HG03045 (cell line): ENCODE results near the gene TMEM9.

Experiments used
- ATAC-seq: cut with Tn5 transposase; IDR thresholded peaks from one replicate; pipeline ENCODE4 v1.9.1; 2021; ENCODE audit warnings: mild to moderate bottlenecking, moderate library complexity; ENCODE audit not compliant: unreplicated experiment

Gene TMEM9

DNA sequence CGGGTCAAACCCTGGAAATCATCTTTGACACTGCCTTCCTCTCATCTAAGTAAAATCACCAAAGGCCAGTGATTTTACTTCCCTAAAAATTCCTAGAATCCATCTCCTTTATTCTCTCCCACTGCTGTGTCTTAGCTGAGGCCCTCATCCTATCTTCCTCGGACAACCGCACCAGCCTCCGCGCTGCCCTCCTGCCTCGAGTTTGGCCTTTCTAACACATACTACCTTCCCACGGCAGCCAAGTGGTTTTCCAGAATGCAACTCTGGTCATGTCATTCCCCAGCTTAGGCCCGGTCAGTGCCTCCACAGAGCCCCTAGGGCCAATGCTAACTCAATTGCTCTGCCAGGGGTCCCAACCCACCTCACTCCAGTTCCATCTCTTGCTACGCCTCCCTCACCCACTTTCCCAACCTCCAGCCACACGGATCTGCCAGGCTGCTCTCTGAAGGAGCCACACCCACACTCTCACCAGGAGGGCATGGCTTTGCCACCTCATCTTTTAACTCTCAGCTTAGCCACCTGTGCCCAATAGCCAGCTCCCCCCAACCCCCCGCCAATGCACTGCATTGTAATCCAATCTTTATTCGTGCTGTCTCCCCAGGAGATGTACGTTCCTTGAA lies 6.8 kb downstream of the TMEM9 start:
- no peak for ATAC-seq

DNA sequence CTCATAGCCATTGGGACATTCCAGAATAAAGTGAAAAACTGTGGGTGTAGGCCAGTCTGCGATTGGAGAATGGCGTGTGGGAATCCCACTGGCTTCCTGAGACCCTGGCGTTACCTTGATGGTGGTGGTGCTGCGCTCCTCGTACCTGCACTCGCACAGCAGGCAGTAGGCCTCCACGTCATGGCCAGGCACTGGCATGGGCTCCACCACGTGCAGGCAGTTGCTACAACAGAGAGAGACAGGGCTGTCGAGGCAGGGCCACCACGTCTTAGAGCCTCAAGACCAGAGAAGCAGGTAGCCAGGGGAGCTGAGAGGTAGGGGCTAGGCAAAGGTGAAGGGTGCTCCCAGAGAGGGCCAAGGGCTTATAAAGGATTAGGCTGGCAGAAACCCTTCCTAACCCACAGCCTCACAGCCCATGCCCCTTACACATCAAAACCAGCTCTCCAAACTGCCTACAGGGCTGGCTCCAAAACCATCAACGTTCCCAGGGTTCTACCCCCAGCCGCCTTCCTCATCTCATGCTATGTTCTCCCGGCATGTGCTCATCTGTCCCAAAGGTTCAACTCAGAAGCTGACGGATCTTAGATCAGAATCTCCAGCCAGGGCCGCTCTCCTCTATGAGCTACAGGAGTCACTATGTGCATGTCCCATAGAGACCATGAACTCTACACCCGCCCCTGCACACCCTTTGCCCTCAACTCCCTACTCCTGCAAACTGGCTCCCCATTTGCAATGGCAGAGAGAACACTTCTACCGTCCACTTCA lies 7.5 kb downstream of the TMEM9 start:
- no peak for ATAC-seq

DNA sequence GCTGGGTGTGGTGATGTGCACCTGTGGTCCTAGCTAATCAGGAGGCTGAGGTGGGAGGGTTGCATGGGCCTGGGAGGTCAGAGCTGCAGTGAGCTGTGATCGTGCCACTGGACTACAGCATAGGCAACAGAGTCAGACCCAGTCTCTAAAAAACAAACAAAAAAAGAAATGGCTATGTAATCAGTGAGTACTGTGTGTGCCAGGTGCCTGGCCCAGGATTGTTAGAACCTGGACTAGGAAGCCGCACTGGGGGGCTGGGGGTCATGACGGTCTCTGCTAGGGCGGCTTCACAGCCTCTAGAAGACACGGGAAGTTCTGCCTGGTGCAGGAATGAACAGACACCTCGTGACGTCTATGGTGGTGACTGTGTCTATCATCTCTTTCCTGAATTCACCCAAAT lies 8.5 kb downstream of the TMEM9 start:
- ATAC-seq = no peak

DNA sequence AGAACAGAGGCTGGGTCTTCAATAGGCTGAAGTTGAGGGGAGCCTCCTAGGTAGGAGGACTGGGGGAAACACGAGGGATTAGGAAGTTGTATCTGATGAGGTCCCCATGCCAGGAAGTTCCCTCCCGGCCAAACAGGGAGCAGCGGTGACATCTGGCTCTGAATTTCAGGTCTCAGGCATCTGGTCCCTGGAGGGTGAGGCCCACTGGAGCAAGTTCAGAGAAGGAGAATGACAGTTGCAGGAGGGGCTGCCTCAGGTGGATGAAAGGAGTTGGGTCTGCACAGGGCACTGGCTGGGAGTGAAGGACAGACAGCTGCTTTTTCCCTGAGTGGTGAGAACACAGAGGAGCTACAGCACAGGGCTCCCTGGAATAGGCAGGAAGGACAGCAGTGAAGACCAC lies 9.1 kb downstream of the TMEM9 start:
- no peak for ATAC-seq

DNA sequence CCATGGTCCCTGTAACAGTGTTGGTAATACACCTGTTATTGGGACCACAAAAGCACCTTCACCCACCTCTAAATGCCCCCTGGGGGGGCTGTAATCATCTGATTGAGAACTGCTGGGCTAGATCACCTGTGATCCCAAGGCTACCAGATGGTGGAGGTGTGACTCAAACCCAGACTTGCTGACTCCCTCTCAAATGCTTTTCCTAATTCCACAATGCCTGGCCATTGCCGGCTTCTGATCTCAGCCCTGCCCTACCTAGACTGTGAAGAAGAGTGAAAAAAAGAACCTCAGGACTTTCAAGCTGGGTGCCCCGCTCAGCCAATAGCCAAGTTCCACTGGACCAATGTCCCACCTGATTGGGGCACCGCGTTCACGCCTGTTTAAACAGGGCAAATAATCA lies 9.6 kb downstream of the TMEM9 start:
- ATAC-seq = no peak

DNA sequence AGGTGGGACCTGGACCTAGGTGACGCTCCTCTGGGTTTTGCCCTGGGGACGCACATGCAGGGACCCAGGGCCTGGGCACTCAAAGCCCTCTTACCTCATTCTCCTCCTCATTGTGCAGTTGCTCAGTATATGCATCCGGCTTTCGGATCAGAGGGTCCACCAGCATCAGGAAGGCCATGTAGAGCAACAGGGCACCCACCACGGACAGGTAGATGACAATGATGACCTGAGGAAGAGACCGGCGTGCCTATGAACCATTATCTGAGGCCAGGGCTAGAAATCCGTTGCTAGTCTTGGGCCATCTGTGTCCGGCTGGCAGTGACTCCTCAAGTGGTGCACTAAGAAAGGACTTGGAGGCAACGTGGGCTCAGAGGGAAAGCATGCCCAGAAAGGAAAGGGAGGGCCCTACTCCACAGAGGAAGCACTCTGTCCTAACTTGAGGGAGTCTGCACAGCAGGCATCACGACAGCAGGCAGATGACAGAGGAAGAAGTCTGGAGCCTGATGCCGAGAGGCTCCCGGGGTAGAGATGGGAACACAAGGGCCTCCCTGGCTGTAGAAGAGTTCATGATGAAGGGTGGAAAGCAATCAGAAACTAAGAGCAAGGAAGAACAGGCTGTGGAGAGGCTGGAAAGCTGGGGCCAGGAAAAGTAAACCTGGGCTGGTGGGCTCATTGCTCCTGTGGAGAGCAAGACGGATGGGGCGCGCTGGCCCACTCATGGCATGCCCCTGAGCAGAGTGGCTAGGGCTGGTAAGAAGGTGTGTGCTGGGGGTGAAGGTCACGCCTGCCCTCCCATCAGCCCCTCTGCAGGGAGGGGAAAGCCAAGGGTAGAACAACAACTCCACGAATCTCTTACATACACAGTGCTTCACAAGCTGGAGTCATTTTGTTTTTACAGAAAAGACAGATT lies 10.3 kb downstream of the TMEM9 start:
- ATAC-seq = no peak

DNA sequence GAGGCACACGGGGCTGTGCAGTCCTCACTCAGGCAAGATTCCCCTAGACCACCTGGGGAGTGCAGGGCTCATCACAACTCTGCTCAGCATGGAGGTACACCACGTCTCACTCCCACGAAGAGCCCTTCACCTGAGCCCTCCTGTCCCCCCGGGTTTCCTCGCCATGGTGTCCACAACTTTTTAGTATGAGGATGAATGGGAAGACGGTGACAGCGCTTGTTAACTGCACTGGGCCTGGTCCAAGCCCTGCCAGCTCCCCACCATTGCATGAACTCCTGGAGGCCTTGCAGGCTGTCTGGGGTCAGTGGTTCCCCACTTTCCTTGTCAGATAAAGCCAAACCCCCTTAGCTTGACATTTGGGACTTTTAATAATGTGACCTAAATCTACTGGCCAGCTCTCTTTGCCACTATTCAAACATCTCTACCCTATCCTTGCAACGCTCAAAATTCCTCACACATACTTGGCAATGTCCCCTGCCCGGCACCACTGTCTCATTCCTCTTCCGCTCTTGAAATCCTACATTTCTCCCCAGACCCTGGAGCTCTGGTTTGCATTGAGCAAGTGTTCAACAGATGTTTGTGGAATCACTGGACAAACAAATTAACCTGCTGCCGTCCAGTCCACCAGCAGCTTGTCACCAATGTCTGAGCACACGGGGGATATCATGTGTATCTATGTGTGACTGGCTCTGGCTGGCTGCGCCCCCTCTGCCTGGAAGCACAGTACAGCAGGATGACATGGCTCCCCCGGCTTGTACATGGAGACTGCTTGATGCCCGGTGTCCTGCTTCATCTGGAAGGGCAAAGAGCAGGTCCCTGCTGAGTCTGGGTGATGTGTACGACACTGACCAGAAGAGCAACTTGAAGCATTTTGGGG lies 11.2 kb downstream of the TMEM9 start:
- no peak for ATAC-seq

DNA sequence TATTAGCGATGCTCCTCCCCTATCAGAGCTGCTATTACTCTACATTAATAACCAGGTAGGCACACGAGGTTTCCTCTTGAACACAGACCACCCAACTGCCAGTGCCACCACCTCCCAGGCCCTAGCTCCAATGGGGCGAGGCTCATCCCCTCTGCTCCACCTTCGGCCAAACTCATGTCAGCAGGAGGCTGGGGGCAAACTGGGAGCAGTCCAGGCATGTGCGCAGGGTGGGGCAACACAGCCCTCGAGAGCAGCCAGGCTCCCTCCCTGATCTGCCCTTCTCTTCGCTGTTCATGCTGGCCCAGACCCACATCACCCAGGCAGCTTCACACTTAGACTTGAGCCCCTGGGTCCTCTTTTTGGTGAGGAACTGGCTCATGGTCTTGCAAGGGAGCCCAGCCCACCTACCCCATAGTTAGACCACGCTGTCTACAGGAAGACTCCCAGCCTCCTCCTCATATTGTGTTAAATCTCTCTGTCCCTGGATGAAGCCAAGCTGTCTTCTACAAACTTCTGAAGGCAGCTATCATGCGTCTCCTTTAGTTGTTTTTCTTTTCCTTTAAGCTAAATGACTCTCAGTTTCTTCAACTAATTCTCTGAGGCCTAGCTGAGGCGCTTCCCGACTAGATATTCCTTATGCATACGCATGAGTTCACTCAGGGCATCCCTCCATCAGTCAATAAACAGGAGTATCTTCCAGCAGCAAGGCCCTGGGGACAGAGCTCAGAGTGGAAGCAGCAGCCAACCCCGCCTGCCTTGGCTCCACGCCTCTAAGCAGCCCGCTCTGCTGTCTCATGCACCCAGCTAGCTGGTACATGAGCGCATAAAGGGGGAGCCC lies 12.0 kb downstream of the TMEM9 start:
- ATAC-seq = no peak

DNA sequence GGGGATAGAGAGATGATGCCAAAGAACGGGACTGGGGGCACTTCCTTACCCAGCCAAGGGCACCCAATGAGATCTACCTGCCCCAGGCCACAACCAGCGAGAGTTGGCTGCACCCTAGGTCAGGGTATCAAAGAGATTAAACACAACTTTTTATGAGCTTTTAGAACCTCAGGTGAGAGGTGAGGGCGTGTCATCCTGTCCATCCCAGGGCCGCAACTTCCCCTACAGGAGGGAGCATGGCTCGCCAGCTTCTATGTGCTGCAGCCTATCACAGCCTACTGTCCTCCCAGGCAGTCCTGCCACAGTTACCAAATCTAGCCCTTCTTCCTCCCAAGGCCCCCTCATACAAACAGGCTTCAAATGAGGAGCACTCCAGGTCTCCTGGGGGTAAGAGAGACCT lies 12.9 kb downstream of the TMEM9 start:
- no peak for ATAC-seq

DNA sequence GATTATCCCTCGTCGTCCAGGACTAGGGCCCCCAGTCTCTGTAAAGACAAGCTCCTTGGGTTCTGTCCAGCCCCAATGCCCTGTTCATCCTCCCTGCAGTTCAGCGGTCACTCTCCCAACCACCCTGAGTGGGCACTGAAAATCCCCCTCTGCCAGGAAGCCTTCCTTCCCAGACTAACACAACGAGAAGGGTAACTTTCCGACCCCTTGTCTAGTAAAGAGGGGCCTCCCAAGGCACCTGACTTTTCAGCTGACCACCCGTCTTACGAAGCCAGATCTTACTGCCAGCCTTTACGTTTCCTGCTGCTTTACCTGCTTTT lies 13.4 kb downstream of the TMEM9 start:
- no peak for ATAC-seq

DNA sequence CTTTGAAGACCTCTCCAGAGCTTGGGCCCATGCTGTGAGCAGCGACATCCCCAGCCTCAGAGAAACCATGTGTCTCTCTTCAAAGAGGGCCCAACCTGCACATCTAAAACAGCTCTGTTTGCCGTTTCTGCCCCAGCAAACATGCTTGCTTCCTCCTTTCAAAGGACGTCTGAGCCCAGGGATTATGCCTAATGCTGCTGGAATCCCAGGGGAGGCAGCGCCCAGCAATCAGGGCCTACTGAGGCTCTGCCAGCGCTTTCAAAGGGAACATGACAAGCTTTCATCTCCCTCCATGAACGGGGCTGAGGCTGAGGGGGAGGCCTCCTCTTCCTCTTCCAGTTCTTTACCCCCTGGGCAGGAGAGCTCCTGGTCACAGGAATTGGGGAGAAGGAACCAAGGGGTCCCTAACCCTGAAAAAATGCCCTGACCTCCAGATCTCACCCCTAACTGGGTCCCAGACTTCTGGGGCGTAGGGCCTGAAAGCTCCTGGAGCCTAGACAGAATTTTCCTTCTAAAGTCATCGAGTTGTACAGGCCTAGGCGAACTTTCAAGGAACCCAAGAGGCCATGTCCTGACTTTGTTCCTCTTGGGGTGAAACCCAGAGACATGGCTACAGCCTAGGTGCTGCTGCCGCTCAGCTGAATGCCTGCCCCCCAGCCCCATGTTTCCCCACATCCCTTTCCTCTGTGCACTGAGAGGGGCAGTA lies 13.9 kb downstream of the TMEM9 start:
- no peak for ATAC-seq

DNA sequence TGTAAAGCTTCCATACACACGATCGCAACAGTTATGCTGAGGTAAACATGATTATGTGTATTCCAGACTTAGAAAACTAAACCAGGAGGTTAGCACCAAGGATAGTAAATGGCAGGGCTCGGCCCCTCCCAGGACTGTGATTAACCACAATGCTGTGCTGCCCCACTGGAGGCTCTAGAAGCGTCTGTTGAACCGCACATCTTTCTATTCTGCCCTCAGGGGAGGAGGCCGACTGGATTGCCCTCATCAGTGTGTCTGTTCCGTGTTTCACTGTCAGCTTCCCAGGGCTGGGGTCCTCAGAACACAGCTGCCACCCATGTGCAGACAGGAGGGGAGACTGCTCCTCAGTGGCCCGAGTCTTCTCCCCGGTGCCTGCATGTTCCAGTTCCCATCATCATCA lies 14.5 kb downstream of the TMEM9 start:
- ATAC-seq = no peak

DNA sequence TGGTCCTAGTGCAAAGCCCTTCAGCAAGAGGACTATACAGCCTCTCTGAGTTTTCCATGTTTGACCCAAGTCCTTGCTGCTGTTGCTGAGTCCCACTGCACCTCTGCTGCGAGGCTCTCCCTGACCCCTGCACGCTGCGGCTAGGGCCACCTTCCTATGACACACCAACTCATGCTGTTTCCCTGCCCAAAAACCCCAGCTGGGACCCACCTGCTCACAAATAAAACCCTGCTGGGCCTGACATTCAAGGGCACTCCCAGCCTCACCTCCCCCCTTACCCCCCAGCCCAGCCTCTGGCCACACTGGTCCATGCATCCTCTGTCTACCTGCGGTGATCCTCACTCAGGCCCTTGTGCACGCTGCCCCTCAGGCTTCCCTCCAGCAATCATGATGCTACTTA lies 15.0 kb downstream of the TMEM9 start:
- no peak for ATAC-seq

DNA sequence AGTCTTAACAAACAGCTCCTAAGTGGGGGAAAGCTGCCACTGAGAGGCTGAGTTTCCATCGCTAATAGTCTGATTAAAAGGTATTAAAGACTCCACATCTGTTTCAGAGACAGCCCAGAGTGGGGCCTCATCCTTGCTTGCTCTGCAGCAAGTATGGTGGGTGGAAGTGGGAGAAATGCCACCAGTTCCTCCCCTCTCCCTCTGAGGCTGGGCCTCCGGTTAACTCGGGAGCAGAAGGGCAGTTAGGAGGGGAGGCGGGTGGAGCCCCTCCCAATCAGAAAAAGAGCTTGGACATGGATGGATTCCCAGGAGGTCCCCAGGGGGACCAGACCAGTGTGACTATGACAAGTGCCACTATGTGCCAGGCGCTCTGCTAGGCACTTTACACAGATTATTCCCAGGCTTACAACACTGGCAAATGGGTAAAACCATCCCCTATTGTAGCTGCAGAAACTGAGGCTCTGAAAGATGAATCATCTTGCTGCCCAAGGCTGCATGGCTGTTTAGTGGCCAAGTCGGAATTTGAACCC lies 15.9 kb downstream of the TMEM9 start:
- no peak for ATAC-seq

DNA sequence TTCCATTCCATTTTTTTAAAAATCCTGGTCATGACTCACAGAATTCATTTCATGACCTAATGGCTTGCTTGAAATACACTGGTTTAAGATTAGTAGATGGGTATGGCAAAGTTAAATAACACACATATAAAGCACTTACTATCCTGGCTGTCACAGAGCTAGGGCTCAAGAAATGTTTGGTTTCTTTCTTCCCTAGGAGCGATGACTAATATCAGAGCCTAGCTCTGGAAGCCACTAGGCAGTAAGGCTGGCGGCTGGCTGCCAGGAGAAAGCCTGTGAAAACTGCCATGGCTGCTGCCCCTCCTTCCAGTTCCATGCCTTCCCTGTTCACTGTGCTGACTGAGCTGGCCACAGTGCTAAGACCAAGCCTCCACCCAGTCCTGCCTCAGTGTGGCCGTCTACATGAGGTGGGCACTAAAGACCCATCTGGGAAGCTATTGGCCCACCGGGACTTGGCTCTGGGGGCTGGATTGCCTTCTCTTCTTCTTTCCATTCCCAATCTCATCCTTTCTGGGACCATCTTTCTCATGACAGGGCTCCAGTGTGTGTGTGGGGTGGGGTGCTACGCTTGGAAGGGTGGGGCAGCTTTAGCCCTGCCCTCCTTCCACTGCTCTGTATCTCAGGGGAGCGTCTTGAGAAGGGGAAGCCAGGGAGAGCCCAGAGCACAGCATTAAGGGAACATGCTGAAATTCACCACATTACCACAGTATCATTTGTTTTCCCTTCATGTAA lies 16.5 kb downstream of the TMEM9 start:
- ATAC-seq = no peak

DNA sequence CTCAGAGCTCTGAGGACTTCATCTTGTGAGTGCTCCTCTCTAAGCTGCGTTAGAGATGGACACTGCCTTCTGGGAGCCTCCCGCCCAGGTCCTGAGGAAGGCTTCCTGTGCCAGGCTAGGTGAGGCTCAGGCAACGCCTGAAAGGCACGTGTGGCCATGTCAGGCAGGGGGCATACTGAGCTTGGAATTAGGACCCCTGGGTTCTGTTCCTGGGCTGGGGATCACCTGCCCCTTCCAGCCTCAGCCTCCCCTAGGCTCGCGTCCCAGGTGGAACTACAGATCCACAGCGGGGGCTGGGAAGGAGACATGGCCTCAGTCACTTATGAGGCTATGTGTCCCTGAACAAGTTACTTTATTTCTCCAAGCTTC lies 17.3 kb downstream of the TMEM9 start:
- ATAC-seq = no peak

DNA sequence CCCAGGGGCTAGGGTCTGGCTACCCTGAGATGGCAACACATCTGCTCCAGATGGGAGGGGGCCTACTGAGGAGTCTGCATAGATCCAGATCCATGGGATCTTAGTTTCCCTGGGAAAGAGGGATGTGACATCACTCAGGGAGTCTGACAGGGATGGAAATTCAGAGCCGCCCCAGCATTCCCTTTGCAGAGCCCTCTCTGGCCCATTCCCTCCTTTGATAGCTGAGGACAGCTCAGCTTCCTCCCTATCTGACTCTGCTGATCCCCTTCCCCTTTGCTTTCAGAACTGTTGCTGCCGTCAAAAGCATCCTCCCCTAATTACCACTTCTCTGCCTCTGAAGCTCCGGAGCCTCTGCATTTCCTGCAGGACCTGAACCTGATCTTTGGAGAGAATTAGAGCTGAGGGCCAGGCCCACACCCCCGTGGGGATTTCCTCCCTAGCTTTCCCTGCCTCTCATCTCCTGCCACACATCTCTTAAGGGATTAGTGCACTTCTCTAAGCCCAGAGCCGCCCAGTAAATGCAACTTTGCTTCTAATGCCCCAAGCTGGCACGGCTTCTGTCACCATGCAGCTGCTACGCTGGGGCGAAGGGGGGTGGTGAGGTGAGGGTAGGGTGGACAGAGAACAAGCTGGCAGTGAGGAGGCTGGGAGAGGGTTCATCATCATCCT lies 17.8 kb downstream of the TMEM9 start:
- no peak for ATAC-seq

DNA sequence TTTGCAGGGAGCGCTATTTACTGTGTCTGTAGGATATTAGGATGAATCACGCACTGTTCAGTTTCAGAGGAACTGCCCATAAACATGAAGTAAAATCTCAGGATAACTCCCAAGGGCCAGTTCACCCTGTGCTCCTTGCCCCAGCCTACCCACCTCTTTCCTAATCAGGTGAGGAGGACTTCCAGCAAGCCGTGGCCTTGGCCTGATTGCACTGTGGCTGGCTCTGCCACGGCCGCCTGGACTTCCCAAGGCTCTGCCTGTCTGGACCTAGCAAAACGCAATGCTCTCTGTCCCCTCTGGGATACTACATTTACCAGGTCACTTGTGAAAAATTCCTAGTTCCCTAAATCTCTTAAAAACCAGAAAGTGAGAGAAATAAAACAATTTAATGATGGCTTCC lies 19.9 kb downstream of the TMEM9 start:
- ATAC-seq = no peak
